OCI-M1 (cell line): ENCODE results near the gene BCAM.
A peak's percentile ranks its signal among the peaks of the same experiment; 100 is the strongest.
"Not testable (repeated sequence)": the region's sequence is repeated elsewhere in the genome, so short reads cannot be mapped to it uniquely, and the experiment has no call there.

ENCODE experiments used
- DNase-seq: peaks from one replicate; lab custom pipeline; 2025; lab: John Stamatoyannopoulos, UW

The BCAM gene

DNA sequence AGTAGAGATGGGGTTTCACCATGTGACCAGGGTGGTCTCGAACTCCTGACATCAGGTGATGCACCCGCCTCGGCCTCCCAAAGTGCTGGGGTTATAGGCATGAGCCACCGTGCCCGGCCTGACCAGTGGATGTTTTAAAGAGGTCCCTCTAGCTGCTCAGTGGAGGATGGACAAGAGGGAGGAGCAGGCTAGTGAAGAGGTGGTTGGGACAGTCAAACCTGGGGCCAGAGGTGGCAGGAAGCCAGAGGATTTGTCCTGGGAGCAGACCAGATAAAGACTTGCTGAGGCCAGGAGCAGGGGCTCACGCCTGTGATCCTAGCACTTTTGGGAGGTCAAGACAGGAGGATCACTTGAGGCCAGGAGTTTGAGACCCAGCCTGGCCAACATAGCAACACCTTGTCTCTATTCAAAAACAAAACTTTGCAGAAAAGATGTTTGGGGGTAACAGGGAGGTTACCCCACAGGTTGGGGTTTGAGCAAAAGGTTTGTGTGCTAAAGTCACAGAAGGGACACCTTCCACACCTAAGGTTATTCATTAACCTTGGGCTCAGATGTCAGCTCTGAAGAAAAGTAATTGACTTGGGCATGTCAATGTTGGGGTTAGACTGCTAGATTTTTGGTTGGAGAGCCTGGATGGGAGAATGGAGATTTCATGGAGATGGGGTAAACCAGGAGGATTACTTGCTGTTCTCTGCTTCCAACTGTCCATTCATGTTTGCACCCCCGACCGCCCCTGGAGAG lies 9.0 kb downstream of the BCAM start:
- DNase-seq = no peak

DNA sequence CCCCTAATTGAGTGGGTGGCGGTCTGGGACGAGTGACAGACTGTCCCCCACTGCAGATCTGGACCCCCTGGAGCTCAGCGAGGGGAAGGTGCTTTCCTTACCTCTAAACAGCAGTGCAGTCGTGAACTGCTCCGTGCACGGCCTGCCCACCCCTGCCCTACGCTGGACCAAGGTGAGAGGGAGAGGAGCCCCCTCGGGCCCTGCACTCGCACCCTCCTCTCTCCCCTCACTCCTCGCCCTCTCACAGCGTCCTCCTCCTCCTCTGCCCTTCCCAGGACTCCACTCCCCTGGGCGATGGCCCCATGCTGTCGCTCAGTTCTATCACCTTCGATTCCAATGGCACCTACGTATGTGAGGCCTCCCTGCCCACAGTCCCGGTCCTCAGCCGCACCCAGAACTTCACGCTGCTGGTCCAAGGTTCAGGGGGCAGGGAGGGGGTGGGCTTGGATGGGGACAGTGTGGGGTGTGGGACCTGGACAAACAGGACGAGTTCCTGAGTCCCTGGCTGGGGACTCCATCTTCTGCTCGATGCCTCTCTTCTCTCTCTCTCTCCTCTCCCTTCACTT lies 9.6 kb downstream of the BCAM start:
- DNase-seq = no peak

DNA sequence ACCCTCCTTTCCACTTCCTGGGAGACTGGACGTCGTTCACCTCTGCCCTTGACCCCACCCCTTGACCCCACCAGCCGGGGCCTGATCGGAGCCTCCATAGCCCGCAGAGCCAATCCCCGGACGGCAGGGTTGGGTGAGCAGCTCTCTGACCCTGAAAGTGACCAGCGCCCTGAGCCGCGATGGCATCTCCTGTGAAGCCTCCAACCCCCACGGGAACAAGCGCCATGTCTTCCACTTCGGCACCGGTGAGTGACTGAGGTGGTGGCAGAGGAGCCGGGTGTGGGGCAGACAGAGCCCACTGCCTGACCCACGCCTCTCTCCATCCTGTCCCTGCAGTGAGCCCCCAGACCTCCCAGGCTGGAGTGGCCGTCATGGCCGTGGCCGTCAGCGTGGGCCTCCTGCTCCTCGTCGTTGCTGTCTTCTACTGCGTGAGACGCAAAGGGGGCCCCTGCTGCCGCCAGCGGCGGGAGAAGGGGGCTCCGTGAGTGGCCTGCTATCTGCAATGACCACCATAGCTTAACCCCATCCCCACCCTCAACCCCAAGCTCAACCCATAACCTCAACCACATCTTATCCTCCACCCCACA lies 10.4 kb downstream of the BCAM start:
- no peak for DNase-seq

- DNase-seq = no peak
These were observed 12.0 kb downstream of the BCAM start for GRCh38 chr19:44820648-44821609.

GRCh38 chr19:44822177-44822576 lies 13.3 kb downstream of the BCAM start:
- DNase-seq = no peak

DNA sequence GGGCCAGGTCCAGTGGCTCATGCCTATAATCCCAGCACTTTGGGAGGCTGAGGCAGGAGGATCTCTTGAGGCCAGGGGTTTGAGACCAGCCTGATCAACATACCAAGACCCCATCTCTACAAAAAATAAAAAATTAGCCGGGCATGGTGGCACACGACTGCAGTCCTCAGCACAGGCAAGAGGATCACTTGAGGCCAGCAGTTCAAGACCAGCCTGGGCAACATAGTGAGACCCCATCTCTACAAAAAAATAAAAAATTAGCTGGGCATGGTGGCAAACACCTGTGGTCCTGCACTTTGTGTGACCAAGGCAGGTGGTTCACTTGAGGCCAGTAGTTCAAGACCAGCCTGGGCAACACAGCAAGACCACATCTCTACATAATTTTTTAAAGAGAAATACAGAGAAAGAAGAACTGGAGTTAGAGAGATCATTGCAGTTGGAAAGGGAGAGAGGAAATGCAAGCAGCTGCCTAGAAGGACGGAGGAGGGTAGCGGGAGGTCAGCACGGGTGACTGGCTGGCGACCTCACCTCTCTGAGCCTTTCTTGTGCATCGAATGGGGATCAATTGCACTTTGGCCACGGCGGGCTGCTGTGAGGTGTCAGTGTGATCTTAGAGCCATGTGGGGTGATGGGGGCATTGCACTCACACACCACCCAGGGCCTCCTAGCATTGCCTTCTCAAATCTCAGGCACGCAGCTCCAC lies 13.9 kb downstream of the BCAM start:
- no peak for DNase-seq

- DNase-seq = no peak
These were observed 14.4 kb downstream of the BCAM start for GRCh38 chr19:44823373-44823698.

DNA sequence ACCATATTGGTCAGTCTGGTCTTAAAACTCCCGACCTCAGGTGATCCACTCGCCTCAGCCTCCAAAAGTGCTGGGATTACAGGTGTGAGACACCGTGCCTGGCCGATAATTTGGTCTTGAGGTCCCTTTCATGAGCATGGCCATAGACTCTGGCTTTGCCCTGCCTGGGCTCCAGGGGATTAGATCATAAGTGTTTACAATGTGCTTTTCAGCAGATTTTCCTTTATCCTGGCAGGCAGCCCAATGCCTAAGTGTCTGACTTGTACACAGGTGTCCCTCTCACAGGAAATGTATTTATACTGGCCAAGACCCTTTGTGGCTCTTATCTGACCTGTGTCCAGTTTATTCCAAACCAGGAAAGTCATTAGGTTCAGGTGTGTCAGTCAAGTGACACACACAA lies 15.9 kb downstream of the BCAM start:
- DNase-seq = no peak

GRCh38 chr19:44832875-44833274 lies 24.0 kb downstream of the BCAM start:
- not testable (repeated sequence) for DNase-seq

DNA sequence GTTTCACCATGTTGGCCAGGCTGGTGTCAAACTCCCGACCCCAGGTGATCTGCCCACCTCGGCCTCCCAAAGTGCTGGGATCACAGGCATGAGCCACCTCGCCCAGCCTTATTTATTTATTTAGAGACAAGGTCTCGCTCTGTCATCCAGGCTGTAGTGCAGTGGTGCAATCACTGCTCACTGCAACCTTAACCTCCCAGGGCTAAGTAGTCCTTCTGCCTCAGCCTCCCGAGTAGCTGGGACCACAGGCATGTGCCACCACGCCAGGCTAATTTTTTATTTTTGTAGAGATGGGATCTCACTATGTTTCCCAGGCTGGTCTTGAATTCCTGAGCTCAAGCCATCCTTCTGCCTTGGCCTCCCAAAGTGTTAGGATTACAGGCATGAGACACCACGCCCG lies 25.5 kb downstream of the BCAM start:
- not testable (repeated sequence) for DNase-seq

- no peak for DNase-seq
These were observed 30.4 kb downstream of the BCAM start for GRCh38 chr19:44839276-44839675.

DNA sequence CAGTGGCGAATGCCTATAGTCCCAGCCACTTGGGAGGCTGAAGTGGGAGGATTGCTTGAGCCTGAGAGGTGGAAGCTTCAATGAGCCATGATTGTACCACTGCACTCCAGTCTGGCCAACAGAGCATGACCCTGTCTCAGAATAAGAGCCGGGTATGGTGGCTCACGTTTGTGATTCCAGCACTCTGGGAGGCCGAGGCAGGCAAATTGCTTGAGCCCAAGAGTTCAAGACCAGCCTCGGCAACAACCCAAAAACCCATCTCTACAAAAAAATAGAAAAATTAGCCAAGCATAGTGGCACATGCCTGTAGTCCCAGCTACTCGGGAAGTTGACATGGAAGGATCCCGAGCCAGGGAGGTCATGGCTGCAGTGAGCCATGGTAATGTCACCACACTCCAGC lies 31.9 kb downstream of the BCAM start:
- no peak for DNase-seq

DNA sequence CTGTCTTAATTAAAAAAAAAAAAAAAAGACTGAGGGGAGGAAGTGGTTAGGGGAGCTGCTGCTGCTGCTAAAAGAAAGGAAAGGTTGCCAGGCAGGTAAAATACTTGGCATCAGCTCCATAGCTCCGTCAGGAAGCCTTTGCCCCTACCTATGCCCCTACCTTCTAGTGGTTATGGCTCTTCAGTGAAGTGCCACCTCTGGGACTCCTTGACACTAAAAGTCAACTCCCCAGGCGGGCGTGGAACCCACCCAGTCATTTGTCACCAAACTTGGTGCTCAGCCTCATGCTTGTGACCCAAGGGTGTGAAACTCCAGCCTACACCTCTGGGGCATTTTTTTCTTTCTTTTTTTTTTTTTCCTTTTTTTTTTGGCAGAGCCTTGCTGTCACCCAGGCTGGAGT lies 32.3 kb downstream of the BCAM start:
- no peak for DNase-seq

DNA sequence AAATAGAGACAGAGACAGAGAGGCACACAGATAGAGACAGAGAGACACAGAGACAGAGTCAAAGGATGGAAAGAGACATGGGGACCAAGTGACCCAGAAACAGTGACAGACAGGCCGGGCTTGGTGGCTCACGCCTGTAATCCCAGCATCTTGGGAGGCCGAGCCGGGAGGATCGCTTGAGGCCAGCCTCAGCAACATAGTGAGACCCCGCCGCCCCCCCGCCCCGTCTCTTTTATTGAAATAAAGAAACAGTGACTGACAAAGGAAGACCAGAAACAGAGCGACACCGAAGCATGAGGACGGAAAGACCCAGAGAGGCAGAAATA lies 36.3 kb downstream of the BCAM start:
- no peak for DNase-seq

DNA sequence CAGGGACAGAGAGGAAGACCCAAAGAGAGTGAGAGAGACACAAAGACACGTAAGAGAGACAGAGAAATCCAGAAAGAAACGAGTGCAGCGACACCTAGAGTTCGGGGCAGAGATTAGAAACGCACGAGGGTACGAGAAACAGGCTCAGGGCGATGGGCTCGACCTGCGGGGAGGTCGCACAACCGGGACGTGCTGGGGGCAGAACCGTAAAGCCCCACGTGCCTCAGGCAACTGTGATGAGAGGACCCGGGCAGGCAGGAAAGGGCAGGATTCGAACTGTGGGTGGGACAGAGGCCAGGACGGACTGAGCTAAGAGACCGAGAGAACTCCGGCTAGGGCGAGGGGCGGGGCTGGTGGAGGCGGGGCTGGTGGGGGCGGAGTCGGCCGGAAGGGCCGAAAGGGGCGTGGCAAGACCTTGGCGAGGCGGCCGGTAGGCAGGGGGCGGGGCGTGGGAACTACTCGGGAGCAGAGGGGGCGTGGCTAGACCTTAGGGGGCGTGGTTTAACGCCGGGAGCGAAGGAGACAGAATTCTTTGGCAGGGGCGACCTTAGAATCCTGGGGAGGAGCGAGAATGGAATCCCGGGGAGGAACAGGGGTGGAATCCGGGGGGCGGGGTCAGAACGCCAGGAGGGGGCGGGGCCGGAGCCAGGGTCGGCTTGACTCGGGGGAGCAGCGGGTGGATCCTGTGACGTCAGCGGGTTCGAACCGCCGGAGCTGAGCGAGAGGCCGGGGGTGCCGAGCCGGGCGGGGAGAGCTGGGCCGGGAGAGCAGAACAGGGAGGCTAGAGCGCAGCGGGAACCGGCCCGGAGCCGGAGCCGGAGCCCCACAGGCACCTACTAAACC lies 36.9 kb downstream of the BCAM start, which contains the start of gene NECTIN2:
Gene NECTIN2, plus strand, starts transcription at position 686 of the 843 bp plus-strand sequence. CDS start 229 bp downstream, outside the sequence.
- peak; percentile 100 for DNase-seq

DNA sequence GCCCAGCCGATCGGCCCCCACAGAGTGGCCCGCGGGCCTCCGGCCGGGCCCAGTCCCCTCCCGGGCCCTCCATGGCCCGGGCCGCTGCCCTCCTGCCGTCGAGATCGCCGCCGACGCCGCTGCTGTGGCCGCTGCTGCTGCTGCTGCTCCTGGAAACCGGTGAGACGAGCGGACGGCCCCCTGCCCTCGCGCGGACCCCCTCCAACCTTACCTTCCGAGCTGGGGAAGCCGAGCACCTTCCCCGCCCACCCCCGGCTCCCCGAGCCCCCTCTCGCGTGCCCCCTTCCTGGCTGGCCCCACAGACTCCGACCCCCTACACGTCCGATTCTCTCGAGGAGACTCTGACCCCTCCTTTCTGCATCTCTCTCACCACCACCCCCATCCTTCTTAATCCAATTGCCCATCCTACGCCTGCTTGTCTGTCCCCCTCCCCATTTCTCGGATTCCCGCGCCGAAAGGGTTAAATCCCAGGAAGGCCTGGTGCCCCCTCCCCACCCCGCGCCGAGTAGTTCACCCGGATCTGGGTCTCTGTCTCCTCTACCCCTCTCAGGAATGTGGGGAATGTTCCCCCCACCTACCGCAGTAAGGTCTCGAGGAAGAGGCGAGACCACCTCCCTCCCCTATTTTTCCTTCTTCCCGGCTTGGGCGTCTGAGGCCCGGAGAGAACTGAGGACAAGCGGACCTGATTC lies 37.7 kb downstream of the BCAM start:
- DNase-seq = peak; percentile 51

GRCh38 chr19:44847144-44848035 lies 38.5 kb downstream of the BCAM start:
- DNase-seq = peak; percentile 78

GRCh38 chr19:44848036-44848811 lies 39.3 kb downstream of the BCAM start:
- peak; percentile 53 for DNase-seq
